Activated T-cell treated with anti-CD3 and anti-CD28 coated beads, Interleukin-2, amount 50 U/mL, for 72 hours (primary cell): Measurements from ENCODE around the gene GPR63. TPM values are rescaled to one million over a fixed set of nuclear protein-coding genes. Genes with fewer than 3 reads are reported as not detected.

Experiments used
- ATAC-seq, 2 donors: fragments of 150-1000 bp; cut with Tn5 transposase; replicated peaks in 1 of 2; 2 replicates each; pipeline ENCODE4 v1.10.0; 2021; ENCODE audit warnings: moderate library complexity in 2 of 2, mild to moderate bottlenecking in 1 of 2
- DNase-seq, 2 donors: peaks; one replicate each; pipeline ENCODE4 v3.0.0; 2021 to 2022; ENCODE audit warnings: mixed read lengths in 1 of 2
- H3K27ac Mint-ChIP-seq: one replicate; pipeline ENCODE4 v1.8.0; 2022; ENCODE audit warnings: mild to moderate bottlenecking, moderate library complexity, mixed read lengths
- H3K27me3 Mint-ChIP-seq: one replicate; pipeline ENCODE4 v1.8.0; 2022; ENCODE audit warnings: low read depth, mixed read lengths
- H3K36me3 Mint-ChIP-seq, 2 donors: one replicate each; pipeline ENCODE4 v1.8.0; 2022; ENCODE audit warnings: mixed read lengths in 2 of 2, mild to moderate bottlenecking in 1 of 2; ENCODE audit not compliant: insufficient read depth in 2 of 2
- H3K4me1 Mint-ChIP-seq: one replicate; pipeline ENCODE4 v1.8.0; 2022; ENCODE audit warnings: low read depth, mixed read lengths
- H3K4me3 Mint-ChIP-seq, 2 donors: one replicate each; pipeline ENCODE4 v1.8.0; 2022; ENCODE audit warnings: mild to moderate bottlenecking in 2 of 2, mixed read lengths in 2 of 2, moderate library complexity in 2 of 2
- H3K9me3 Mint-ChIP-seq, 2 donors: one replicate each; pipeline ENCODE4 v1.8.0; 2022; ENCODE audit warnings: mixed read lengths in 2 of 2
- total RNA-seq, 2 donors: library from RNA; stranded (reverse); gene quantifications; one replicate each; pipeline ENCODE4 v1.2.3, GENCODE V29; 2022

The GPR63 gene
- total RNA-seq, 2 donors from 2014 or later, result 1.5 to 1.8 TPM

GRCh38 chr6:96811670-96812069, 25.6 kb downstream of the GPR63 start:
- Mint-ChIP-seq H3K4me1 (no peaks in the 10 kb centered on the region), H3K36me3 (no peaks in the 10 kb centered on the region), H3K4me3 (no peak overlapping the region), H3K27ac (no peak overlapping the region), H3K27me3 (peaks cover 6% of the 10 kb centered on the region), H3K9me3 (no peaks in the 10 kb centered on the region)
- ATAC-seq, result no peak
- DNase-seq, result no peak

- Mint-ChIP-seq H3K27me3 (peaks cover 6% of the 10 kb centered on the region), H3K9me3 (no peaks in the 10 kb centered on the region), H3K27ac (no peak overlapping the region), H3K36me3 (no peaks in the 10 kb centered on the region), H3K4me3 (no peak overlapping the region), H3K4me1 (no peaks in the 10 kb centered on the region)
- DNase-seq (no peak), ATAC-seq (no peak)
These were observed 26.1 kb downstream of the GPR63 start for GRCh38 chr6:96811136-96811535.

GRCh38 chr6:96809119-96809518, 28.2 kb downstream of the GPR63 start:
- H3K4me1 Mint-ChIP-seq, result no peaks in the 10 kb centered on the region
- DNase-seq, result no peak
- peaks cover 6% of the 10 kb centered on the region for H3K27me3 Mint-ChIP-seq
- no peak overlapping the region for H3K27ac Mint-ChIP-seq
- no peaks in the 10 kb centered on the region for H3K9me3 Mint-ChIP-seq
- H3K36me3 Mint-ChIP-seq, result no peaks in the 10 kb centered on the region
- H3K4me3 Mint-ChIP-seq, result no peak overlapping the region
- ATAC-seq, result no peak

- Mint-ChIP-seq H3K4me1 (no peaks in the 10 kb centered on the region), H3K9me3 (no peaks in the 10 kb centered on the region), H3K27me3 (no peaks in the 10 kb centered on the region), H3K36me3 (no peaks in the 10 kb centered on the region), H3K4me3 (no peak overlapping the region), H3K27ac (no peak overlapping the region)
- DNase-seq, result no peak
- no peak for ATAC-seq
These were observed 34.2 kb downstream of the GPR63 start for GRCh38 chr6:96803106-96803481.

GRCh38 chr6:96795481-96795880, 41.8 kb downstream of the GPR63 start:
- ATAC-seq (no peak), DNase-seq (no peak)
- no peaks in the 10 kb centered on the region for H3K4me1 Mint-ChIP-seq
- H3K4me3 Mint-ChIP-seq, result no peak overlapping the region
- no peaks in the 10 kb centered on the region for H3K9me3 Mint-ChIP-seq
- H3K27me3 Mint-ChIP-seq, result no peaks in the 10 kb centered on the region
- H3K36me3 Mint-ChIP-seq, result no peaks in the 10 kb centered on the region
- no peak overlapping the region for H3K27ac Mint-ChIP-seq

GRCh38 chr6:96794980-96795379, 42.3 kb downstream of the GPR63 start:
- no peak overlapping the region for H3K4me3 Mint-ChIP-seq
- no peak for ATAC-seq
- no peak overlapping the region for H3K27ac Mint-ChIP-seq
- peaks cover 3% of the 10 kb centered on the region for H3K27me3 Mint-ChIP-seq
- no peaks in the 10 kb centered on the region for H3K36me3 Mint-ChIP-seq
- peaks cover 0 to 2% of the 10 kb centered on the region in 2 donors for H3K9me3 Mint-ChIP-seq
- peaks cover 5% of the 10 kb centered on the region for H3K4me1 Mint-ChIP-seq
- no peak for DNase-seq

- Mint-ChIP-seq H3K36me3 (no peaks in the 10 kb centered on the region), H3K9me3 (peaks cover 0 to 2% of the 10 kb centered on the region in 2 donors), H3K27ac (no peak overlapping the region), H3K27me3 (peaks cover 10% of the 10 kb centered on the region), H3K4me3 (no peak overlapping the region), H3K4me1 (peaks cover 16% of the 10 kb centered on the region)
- ATAC-seq (no peak), DNase-seq (no peak)
These were observed 44.6 kb downstream of the GPR63 start for GRCh38 chr6:96792561-96793190.

- Mint-ChIP-seq H3K36me3 (no peaks in the 10 kb centered on the region), H3K4me3 (no peak overlapping the region), H3K27ac (no peak overlapping the region), H3K4me1 (peaks cover 16% of the 10 kb centered on the region), H3K27me3 (peaks cover 10% of the 10 kb centered on the region), H3K9me3 (peaks cover 0 to 2% of the 10 kb centered on the region in 2 donors)
- ATAC-seq (peak in 1 of 2 donors; percentile 41), DNase-seq (no peak)
These were observed 47.4 kb downstream of the GPR63 start for GRCh38 chr6:96789871-96790270.

GRCh38 chr6:96787846-96788580, 49.3 kb downstream of the GPR63 start:
- no peak overlapping the region for H3K27ac Mint-ChIP-seq
- H3K4me1 Mint-ChIP-seq, result peaks cover 16% of the 10 kb centered on the region
- peaks cover 0 to 2% of the 10 kb centered on the region in 2 donors for H3K9me3 Mint-ChIP-seq
- no peaks in the 10 kb centered on the region for H3K36me3 Mint-ChIP-seq
- ATAC-seq, result no peak
- DNase-seq, result no peak
- H3K27me3 Mint-ChIP-seq, result peaks cover 11% of the 10 kb centered on the region
- H3K4me3 Mint-ChIP-seq, result no peak overlapping the region

GRCh38 chr6:96786336-96786735, 50.9 kb downstream of the GPR63 start:
- no peak for ATAC-seq
- Mint-ChIP-seq H3K27ac (no peak overlapping the region), H3K4me1 (peaks cover 16% of the 10 kb centered on the region), H3K36me3 (no peaks in the 10 kb centered on the region), H3K4me3 (no peak overlapping the region), H3K27me3 (peaks cover 26% of the 10 kb centered on the region), H3K9me3 (peaks cover 0 to 2% of the 10 kb centered on the region in 2 donors)
- DNase-seq, result no peak

- Mint-ChIP-seq H3K4me1 (peaks cover 7% of the 10 kb centered on the region), H3K4me3 (no peak overlapping the region), H3K27me3 (peaks cover 23% of the 10 kb centered on the region), H3K36me3 (no peaks in the 10 kb centered on the region), H3K27ac (no peak overlapping the region), H3K9me3 (no peaks in the 10 kb centered on the region)
- no peak for ATAC-seq
- no peak for DNase-seq
These were observed 52.6 kb downstream of the GPR63 start for GRCh38 chr6:96784650-96785049.

GRCh38 chr6:96783307-96783706, 54.0 kb downstream of the GPR63 start:
- DNase-seq, result no peak
- no peaks in the 10 kb centered on the region for H3K36me3 Mint-ChIP-seq
- peaks cover 4% of the 10 kb centered on the region for H3K4me1 Mint-ChIP-seq
- no peak overlapping the region for H3K27ac Mint-ChIP-seq
- no peaks in the 10 kb centered on the region for H3K9me3 Mint-ChIP-seq
- H3K4me3 Mint-ChIP-seq, result no peak overlapping the region
- peaks cover 19% of the 10 kb centered on the region for H3K27me3 Mint-ChIP-seq
- ATAC-seq, result no peak

GRCh38 chr6:96781557-96781956, 55.7 kb downstream of the GPR63 start:
- Mint-ChIP-seq H3K27ac (no peak overlapping the region), H3K4me3 (no peak overlapping the region), H3K27me3 (peaks cover 19% of the 10 kb centered on the region), H3K9me3 (no peaks in the 10 kb centered on the region), H3K4me1 (no peaks in the 10 kb centered on the region), H3K36me3 (no peaks in the 10 kb centered on the region)
- ATAC-seq, result no peak
- no peak for DNase-seq

- Mint-ChIP-seq H3K27ac (no peak overlapping the region), H3K9me3 (no peaks in the 10 kb centered on the region), H3K4me1 (no peaks in the 10 kb centered on the region), H3K36me3 (no peaks in the 10 kb centered on the region), H3K27me3 (peaks cover 17% of the 10 kb centered on the region), H3K4me3 (no peak overlapping the region)
- DNase-seq (no peak), ATAC-seq (no peak)
These were observed 60.2 kb downstream of the GPR63 start for GRCh38 chr6:96777113-96777512.
